ENCODE results near the gene DEXI. TPM values are rescaled to one million over a fixed set of nuclear protein-coding genes. Genes with fewer than 3 reads are reported as not detected.

The DEXI gene
- total and polyA plus RNA-seq, 2 of the 4 experiments (the other 2 are of a cell fraction) = 43.7 to 63.6 TPM

DNA sequence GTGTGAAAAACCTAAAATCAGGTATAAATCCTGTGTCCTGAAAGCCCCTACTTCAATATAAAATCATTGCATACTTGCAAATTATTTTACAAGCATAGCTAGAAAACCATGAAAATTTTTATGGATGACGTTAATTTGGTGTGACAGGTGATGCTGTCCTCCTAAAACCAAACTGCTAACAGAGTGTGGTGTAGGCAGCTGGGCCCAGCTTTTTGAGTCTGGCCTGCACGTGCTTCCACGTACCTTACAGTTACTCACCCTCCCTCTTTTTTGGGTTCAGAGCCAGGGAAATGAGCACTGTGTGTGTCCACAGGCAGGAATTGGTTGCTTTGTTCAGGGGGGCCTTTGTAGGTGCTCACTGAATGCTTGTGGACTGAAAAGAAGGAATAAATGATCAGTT is 38.5 kb upstream of the DEXI start:
- Histone ChIP-seq H3K27me3 (ENCODE audit: control insufficient read depth, insufficient read depth, low read length) (no peaks in the 10 kb centered on the region), H3K23ac (ENCODE audit: low read depth, low read length) (no peak overlapping the region), H2AK9ac (replicated peaks; ENCODE audit: low read depth, low read length, poor library complexity) (no peak overlapping the region), H3K27ac (ENCODE audit: insufficient read depth, low read length) (peak overlapping the region; percentile 21; the same call in 1 of the 2 replicates), H3K4me2 (ENCODE audit: low read depth, low read length) (no peak overlapping the region), H4K5ac (ENCODE audit: low read depth, low read length) (no peak overlapping the region), H4K91ac (ENCODE audit: insufficient read depth, low read depth, low read length) (no peak overlapping the region), H3K9me1 (ENCODE audit: insufficient read depth, low read length) (peaks cover 18% of the 10 kb centered on the region), H3K4me3 (ENCODE audit: insufficient read depth, low read depth, low read length) (no peak overlapping the region), H3K4ac (ENCODE audit: low read depth, low read length) (no peak overlapping the region), H2AFZ (replicated peaks; ENCODE audit: low read length, poor library complexity) (no peak overlapping the region), H3K79me1 (ENCODE audit: low read depth in 1 of 2, low read length in 2 of 2) (peaks cover 3 to 13% of the 10 kb centered on the region in 2 experiments; a peak in 1 of 4 replicates), H4K20me1 (ENCODE audit: insufficient read depth, low read length) (no peaks in the 10 kb centered on the region), H2BK5ac (ENCODE audit: low read depth, low read length, poor library complexity, severe bottlenecking) (no peak overlapping the region), H3K36me3 (ENCODE audit: control insufficient read depth, insufficient read depth, low read length) (peaks cover 17% of the 10 kb centered on the region), H3K4me1 (ENCODE audit: control insufficient read depth, insufficient read depth, low read length) (peaks cover 17% of the 10 kb centered on the region), H3K9ac (ENCODE audit: low read depth, low read length) (no peak overlapping the region), H3K56ac (ENCODE audit: extremely low read depth, insufficient read depth, low read length) (no peak overlapping the region), H3K9me3 (ENCODE audit: control insufficient read depth, insufficient read depth, low read length) (no peaks in the 10 kb centered on the region), H4K8ac (ENCODE audit: low read depth in 2 of 2, low read length in 2 of 2) (no peak overlapping the region), H2BK120ac (ENCODE audit: low read depth, low read length) (0 out of 2 replicates have a peak overlapping the region, but pooled peaks have one; percentile 11), H2AK5ac (ENCODE audit: low read depth, low read length) (peak overlapping the region; percentile 4; the same call in 1 of the 2 replicates), H3K14ac (replicated peaks; ENCODE audit: low read depth, low read length) (no peak overlapping the region), H2BK20ac (ENCODE audit: low read depth, low read length) (no peak overlapping the region; the same call in 1 of the 2 replicates), H3K18ac (ENCODE audit: low read depth, low read length) (no peak overlapping the region), H2BK15ac (ENCODE audit: low read depth, low read length) (no peak overlapping the region)
- WGBS, 2 experiments (ENCODE audit: extremely low coverage in 2 of 2, insufficient read length in 1 of 2) = no CpG with 5 or more reads among the region's 3 CpGs
- intact Hi-C loops (cut with micrococcal nuclease) (no loop called here), dilution Hi-C loops (cut with HindIII; ENCODE audit: low sequenced_read_pairs, unreplicated experiment) (no loop called here), in situ Hi-C loops (cut with MboI; ENCODE audit: low sequenced_read_pairs) (loop anchor here (10.0 kb wide), 1 partner anchor 114 kb away; no protein-coding TSS in a partner anchor)
- ChIA-PET CTCF (interaction anchor here (0.8 to 1.1 kb wide), 2 partner anchors 16 to 375 kb away, joined by 3 to 4 read pairs; no protein-coding TSS in a partner anchor), POLR2A (ENCODE audit: unreplicated experiment) (no interaction called here)
- DNase-seq (no peak), ATAC-seq (ENCODE audit: low read depth) (no peak)
- BruUV-seq (replicated peaks) = no TSS peak
- TF ChIP-seq SMC3 (IDR thresholded peaks at IDR 0.05; ENCODE audit: low read depth, low read length) (no peak), RFX5 (IDR thresholded peaks at IDR 0.05; ENCODE audit: low read depth, low read length) (no peak), BHLHE40 (IDR thresholded peaks at IDR 0.05; ENCODE audit: low read depth, low read length) (no peak), MAFK (IDR thresholded peaks at IDR 0.05; ENCODE audit: low read depth, low read length) (no peak)
- TF ChIP-seq, protein P1, sequence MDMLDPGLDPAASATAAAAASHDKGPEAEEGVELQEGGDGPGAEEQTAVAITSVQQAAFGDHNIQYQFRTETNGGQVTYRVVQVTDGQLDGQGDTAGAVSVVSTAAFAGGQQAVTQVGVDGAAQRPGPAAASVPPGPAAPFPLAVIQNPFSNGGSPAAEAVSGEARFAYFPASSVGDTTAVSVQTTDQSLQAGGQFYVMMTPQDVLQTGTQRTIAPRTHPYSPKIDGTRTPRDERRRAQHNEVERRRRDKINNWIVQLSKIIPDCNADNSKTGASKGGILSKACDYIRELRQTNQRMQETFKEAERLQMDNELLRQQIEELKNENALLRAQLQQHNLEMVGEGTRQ (IDR thresholded peaks at IDR 0.05; ENCODE audit: low read depth, low read length) = no peak
- TF ChIP-seq, protein P2, sequence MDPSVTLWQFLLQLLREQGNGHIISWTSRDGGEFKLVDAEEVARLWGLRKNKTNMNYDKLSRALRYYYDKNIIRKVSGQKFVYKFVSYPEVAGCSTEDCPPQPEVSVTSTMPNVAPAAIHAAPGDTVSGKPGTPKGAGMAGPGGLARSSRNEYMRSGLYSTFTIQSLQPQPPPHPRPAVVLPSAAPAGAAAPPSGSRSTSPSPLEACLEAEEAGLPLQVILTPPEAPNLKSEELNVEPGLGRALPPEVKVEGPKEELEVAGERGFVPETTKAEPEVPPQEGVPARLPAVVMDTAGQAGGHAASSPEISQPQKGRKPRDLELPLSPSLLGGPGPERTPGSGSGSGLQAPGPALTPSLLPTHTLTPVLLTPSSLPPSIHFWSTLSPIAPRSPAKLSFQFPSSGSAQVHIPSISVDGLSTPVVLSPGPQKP (IDR thresholded peaks at IDR 0.05; ENCODE audit: borderline replicate concordance, low read depth, low read length) = no peak
